ENCODE measurements around the gene HSPA4L.

GRCh38 chr4:127828121-127828520 is 46.0 kb downstream of the HSPA4L start:
- no peak for TF ChIP-seq MAFK (IDR thresholded peaks at IDR 0.05; ENCODE audit: low read depth, low read length)
- TF ChIP-seq POLR2A (IDR thresholded peaks at IDR 0.05; ENCODE audit: low read depth, low read length) = no peak
- no peak for TF ChIP-seq CTCF (conservative IDR thresholded peaks at IDR 0.05; ENCODE audit: low read depth, low read length)
- TF ChIP-seq FOS (IDR thresholded peaks at IDR 0.05; ENCODE audit: low read depth, low read length) = no peak
- TF ChIP-seq SMC3 (IDR thresholded peaks at IDR 0.05; ENCODE audit: low read depth, low read length) = no peak
- no peak for TF ChIP-seq NFE2L2 (IDR thresholded peaks at IDR 0.05; ENCODE audit: low read depth, low read length)
- no peak for TF ChIP-seq CEBPB (IDR thresholded peaks at IDR 0.05; ENCODE audit: low read depth, low read length)
- TF ChIP-seq CHD1 (IDR thresholded peaks at IDR 0.05; ENCODE audit: low read depth, low read length) = no peak
- no peak for TF ChIP-seq BHLHE40 (IDR thresholded peaks at IDR 0.05; ENCODE audit: low read depth, low read length)
- no peak for TF ChIP-seq MAZ (IDR thresholded peaks at IDR 0.05; ENCODE audit: borderline replicate concordance, low read depth, low read length)
- no peak for TF ChIP-seq MXI1 (IDR thresholded peaks at IDR 0.05; ENCODE audit: borderline replicate concordance, low read depth, low read length)
- no peak for TF ChIP-seq RAD21 (IDR thresholded peaks at IDR 0.05; ENCODE audit: low read length)
- TF ChIP-seq RCOR1 (IDR thresholded peaks at IDR 0.05; ENCODE audit: insufficient replicate concordance, low read length) = no peak
- TF ChIP-seq RFX5 (IDR thresholded peaks at IDR 0.05; ENCODE audit: low read depth, low read length) = no peak
